Left ventricle myocardium inferior (tissue), 1 donor: ENCODE measurements around the gene FBXL4. TPM values are rescaled to one million over a fixed set of nuclear protein-coding genes. Genes with fewer than 3 reads are reported as not detected.

Source experiments
- DNase-seq: peaks from one replicate; pipeline ENCODE4 v3.0.0-alpha.2; 2020
- H3K27ac ChIP-seq: fragments of 200-600 bp; replicated peaks from 2 replicates; pipeline ENCODE4 v1.8.0; 2021
- H3K27me3 ChIP-seq: fragments of 200-600 bp; 2 replicates; pipeline ENCODE4 v1.8.0; 2021; ENCODE audit warnings: low read depth
- H3K36me3 ChIP-seq: fragments of 200-600 bp; 2 replicates; pipeline ENCODE4 v1.8.0; 2021
- H3K4me1 ChIP-seq: fragments of 200-600 bp; 2 replicates; pipeline ENCODE4 v1.8.0; 2021
- H3K4me3 ChIP-seq: fragments of 200-600 bp; 2 replicates; pipeline ENCODE4 v1.8.0; 2021; ENCODE audit warnings: mild to moderate bottlenecking, moderate library complexity
- H3K9me3 ChIP-seq: fragments of 200-600 bp; replicated peaks from 2 replicates; pipeline ENCODE4 v1.8.0; 2021
- intact Hi-C: fragments of 100-400 bp; cut with micrococcal nuclease; formaldehyde crosslinking; loops from one replicate; pipeline ENCODE4 v1.11.0; 2022
- total RNA-seq: library from RNA; stranded (reverse); fragmentation: NEBNext Ultra II Directional; extraction: Animal tissue kit (Norgen Biotek cat#: 25700); gene quantifications from one replicate; pipeline ENCODE4 v1.2.1, GENCODE V29; 2021
- TF ChIP-seq, protein P1 (sequence below): fragments of 200-600 bp; IDR thresholded peaks from 2 replicates; pipeline ENCODE4 v1.8.0; 2021; ENCODE audit warnings: antibody characterized with exemption, mild to moderate bottlenecking, borderline replicate concordance
- donor health status: DM: no; HTN: yes; CAD: no; lungs with severe emphysema.

The FBXL4 gene
- total RNA-seq, 1 donor from 2014 or later = 17.2 TPM

DNA sequence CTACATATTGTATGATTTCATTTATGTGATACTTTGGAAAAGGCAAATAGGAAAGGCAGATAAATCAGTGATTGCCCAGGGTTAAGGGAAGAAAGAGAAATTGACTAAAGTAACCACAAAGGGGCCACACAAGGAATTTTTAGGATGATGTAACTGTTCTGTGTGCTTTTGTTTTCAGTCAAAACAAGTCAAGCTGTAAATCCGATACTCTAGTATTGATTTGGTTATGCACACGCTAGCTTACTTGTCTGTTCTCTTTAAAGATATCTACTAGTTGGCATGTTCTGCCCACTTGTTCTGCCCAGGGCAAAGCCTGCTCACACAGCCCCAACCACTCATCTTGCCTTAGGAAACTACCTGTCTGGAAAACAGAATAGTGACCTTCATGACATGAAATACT, 6.4 kb downstream of the FBXL4 start:
- intact Hi-C loops = no loop called here
- H3K4me1 ChIP-seq = peaks cover 19% of the 10 kb centered on the region
- H3K36me3 ChIP-seq = no peaks in the 10 kb centered on the region
- TF ChIP-seq, protein P1, sequence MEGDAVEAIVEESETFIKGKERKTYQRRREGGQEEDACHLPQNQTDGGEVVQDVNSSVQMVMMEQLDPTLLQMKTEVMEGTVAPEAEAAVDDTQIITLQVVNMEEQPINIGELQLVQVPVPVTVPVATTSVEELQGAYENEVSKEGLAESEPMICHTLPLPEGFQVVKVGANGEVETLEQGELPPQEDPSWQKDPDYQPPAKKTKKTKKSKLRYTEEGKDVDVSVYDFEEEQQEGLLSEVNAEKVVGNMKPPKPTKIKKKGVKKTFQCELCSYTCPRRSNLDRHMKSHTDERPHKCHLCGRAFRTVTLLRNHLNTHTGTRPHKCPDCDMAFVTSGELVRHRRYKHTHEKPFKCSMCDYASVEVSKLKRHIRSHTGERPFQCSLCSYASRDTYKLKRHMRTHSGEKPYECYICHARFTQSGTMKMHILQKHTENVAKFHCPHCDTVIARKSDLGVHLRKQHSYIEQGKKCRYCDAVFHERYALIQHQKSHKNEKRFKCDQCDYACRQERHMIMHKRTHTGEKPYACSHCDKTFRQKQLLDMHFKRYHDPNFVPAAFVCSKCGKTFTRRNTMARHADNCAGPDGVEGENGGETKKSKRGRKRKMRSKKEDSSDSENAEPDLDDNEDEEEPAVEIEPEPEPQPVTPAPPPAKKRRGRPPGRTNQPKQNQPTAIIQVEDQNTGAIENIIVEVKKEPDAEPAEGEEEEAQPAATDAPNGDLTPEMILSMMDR = no peak
- DNase-seq = no peak
- H3K27me3 ChIP-seq = no peaks in the 10 kb centered on the region
- no peak overlapping the region for H3K27ac ChIP-seq
- H3K9me3 ChIP-seq = peaks cover 32% of the 10 kb centered on the region
- no peak overlapping the region for H3K4me3 ChIP-seq

DNA sequence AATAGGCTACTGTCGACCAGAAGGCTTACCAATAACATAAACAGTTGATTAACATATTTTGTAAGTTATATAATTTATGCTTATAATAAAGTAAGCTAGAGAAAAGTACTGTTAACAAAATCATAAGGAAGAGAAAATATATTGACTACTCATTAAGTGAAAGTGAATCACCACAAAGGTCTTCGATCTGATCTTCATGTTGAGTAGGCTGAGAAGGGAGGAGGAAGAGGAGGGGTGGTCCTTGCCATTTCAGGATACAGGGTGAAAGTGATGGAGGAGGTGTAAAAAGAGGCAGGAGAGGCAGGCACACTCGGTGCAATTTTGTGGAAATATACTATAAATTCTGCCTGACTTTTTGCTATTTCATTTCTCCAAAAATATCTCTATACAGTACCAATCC, 10.4 kb downstream of the FBXL4 start:
- Histone ChIP-seq H3K27ac (no peak overlapping the region), H3K4me1 (peaks cover 9% of the 10 kb centered on the region), H3K27me3 (no peaks in the 10 kb centered on the region), H3K36me3 (no peaks in the 10 kb centered on the region), H3K9me3 (peaks cover 25% of the 10 kb centered on the region), H3K4me3 (no peak overlapping the region)
- no peak for DNase-seq
- TF ChIP-seq, protein P1 = no peak
- intact Hi-C loops = no loop called here

DNA sequence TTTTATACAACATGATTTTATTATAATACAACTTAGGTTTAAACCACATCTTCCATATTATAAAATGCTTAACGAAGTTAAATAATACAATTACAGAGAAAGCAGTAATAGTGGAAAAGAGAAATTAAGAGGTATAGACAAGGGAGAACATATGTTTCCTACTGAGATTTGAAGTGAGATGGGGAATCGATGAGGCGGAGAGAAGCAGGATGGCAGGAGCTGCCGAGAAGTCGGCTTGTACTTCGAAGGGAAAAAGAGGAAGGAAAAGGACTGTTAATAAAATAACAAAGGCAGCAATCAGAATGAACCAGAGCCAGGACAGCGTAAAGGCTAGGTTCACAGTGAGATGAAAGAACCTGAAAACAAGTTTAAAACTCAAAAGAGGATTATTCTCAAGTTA, 15.4 kb downstream of the FBXL4 start:
- intact Hi-C loops = no loop called here
- Histone ChIP-seq H3K27me3 (no peaks in the 10 kb centered on the region), H3K9me3 (no peaks in the 10 kb centered on the region), H3K4me3 (no peak overlapping the region), H3K36me3 (no peaks in the 10 kb centered on the region), H3K4me1 (peaks cover 37% of the 10 kb centered on the region), H3K27ac (no peak overlapping the region)
- TF ChIP-seq, protein P1 = no peak
- no peak for DNase-seq

DNA sequence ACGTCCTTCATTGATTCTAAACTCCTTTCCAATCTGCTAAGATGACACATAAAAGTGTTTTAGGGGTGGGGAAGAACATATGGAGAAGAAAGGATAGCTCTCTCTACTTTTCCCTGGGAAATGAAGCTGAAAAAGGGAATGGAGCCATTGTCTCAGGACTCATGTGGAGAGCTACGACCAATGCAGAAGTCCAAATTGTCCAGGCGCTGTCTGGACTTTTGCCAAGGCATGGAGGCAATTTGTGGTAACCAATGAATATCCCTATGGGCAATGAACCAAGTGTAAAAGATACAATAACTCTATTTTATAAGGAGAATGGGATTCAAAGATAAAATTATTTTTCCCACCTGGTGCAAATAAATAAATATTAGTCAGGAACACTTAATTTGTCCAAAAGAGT, 16.1 kb downstream of the FBXL4 start:
- TF ChIP-seq, protein P1 = no peak
- intact Hi-C loops = no loop called here
- H3K4me1 ChIP-seq = peaks cover 44% of the 10 kb centered on the region

DNA sequence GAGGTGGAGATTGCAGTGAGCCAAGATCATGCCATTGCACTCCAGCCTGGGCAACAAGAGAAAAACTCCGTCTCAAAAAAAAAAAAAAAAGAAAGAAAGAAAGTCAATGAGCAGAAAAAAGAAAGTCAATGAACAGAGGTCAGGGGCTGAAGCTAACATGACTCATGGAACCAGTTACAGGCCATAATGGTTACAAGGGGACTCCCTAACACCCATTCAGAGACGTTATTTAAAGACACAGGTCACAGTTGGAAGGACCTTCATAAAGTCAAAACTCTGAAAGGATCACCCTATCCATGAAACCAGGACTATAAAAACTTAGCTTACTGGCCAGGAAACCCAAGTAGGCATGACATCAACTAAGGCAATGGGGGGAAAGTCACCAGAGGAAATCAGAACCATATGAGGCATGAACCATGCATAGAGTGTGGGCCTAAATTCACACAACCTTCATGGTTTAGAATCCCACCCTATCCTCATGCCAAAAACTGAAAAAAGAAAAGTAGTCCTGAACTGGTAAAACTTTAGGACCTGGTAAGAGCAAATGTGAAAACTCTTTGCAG, 18.2 kb downstream of the FBXL4 start:
- intact Hi-C loops = no loop called here
- peaks cover 66% of the 10 kb centered on the region for H3K4me1 ChIP-seq
- H3K4me3 ChIP-seq = no peak overlapping the region
- H3K9me3 ChIP-seq = no peaks in the 10 kb centered on the region
- DNase-seq = no peak
- no peak overlapping the region for H3K27ac ChIP-seq
- H3K36me3 ChIP-seq = peaks cover 17% of the 10 kb centered on the region
- no peaks in the 10 kb centered on the region for H3K27me3 ChIP-seq
- TF ChIP-seq, protein P1 = no peak

More for the DNA sequence above, 16.1 kb downstream of the FBXL4 start:
- no peak overlapping the region for H3K4me3 ChIP-seq
- no peak for DNase-seq
- H3K27me3 ChIP-seq = no peaks in the 10 kb centered on the region
- H3K36me3 ChIP-seq = peaks cover 5% of the 10 kb centered on the region
- H3K27ac ChIP-seq = no peak overlapping the region
- H3K9me3 ChIP-seq = no peaks in the 10 kb centered on the region
